ENCODE data around the gene AXL.
"Not testable (repeated sequence)": the region's sequence is repeated elsewhere in the genome, so short reads cannot be mapped to it uniquely, and the experiment has no call there.

Gene AXL

GRCh38 chr19:41206926-41207750, 11.9 kb upstream of the AXL start:
- no peak for DNase-seq

GRCh38 chr19:41214161-41214560, 4.9 kb upstream of the AXL start:
- no peak for DNase-seq

GRCh38 chr19:41217741-41218140, 1.3 kb upstream of the AXL start:
- DNase-seq, result no peak

- no peak for DNase-seq
Measured at GRCh38 chr19:41218249-41218614, 791 bp upstream of the AXL start.

- no peak for DNase-seq
Measured at GRCh38 chr19:41219924-41220567, 1.0 kb downstream of the AXL start.

GRCh38 chr19:41220811-41221210, 1.8 kb downstream of the AXL start:
- no peak for DNase-seq

- DNase-seq, result no peak
Measured at GRCh38 chr19:41221514-41222205, 2.6 kb downstream of the AXL start.

GRCh38 chr19:41222240-41222639, 3.2 kb downstream of the AXL start:
- no peak for DNase-seq

GRCh38 chr19:41223431-41224234, 4.6 kb downstream of the AXL start:
- no peak for DNase-seq

- DNase-seq, result no peak
Measured at GRCh38 chr19:41224632-41225031, 5.6 kb downstream of the AXL start.

- DNase-seq, result peak; percentile 64
Measured at GRCh38 chr19:41225238-41226052, 6.4 kb downstream of the AXL start.

- DNase-seq, result peak; percentile 72
Measured at GRCh38 chr19:41226053-41226873, 7.2 kb downstream of the AXL start.

GRCh38 chr19:41226874-41227390, 7.9 kb downstream of the AXL start:
- no peak for DNase-seq

GRCh38 chr19:41228486-41228885, 9.5 kb downstream of the AXL start:
- no peak for DNase-seq

- DNase-seq, result not testable (repeated sequence)
Measured at GRCh38 chr19:41229338-41229737, 10.3 kb downstream of the AXL start.

GRCh38 chr19:41230067-41230857, 11.2 kb downstream of the AXL start:
- DNase-seq, result no peak

GRCh38 chr19:41232686-41233085, 13.7 kb downstream of the AXL start:
- no peak for DNase-seq

GRCh38 chr19:41233748-41234240, 14.8 kb downstream of the AXL start:
- no peak for DNase-seq

- no peak for DNase-seq
Measured at GRCh38 chr19:41234512-41235168, 15.6 kb downstream of the AXL start.
